Thoracic aorta (tissue), 2 donors: ENCODE data around the gene RNASE13. TPM values are rescaled to one million over a fixed set of nuclear protein-coding genes. Genes with fewer than 3 reads are reported as not detected.

ENCODE experiments used
- ATAC-seq: fragments of 150-250 bp; one replicate; pipeline ENCODE4 v1.8.0; 2017; ENCODE audit warnings: low read depth; ENCODE audit not compliant: insufficient number of reproducible peaks, low FRiP score
- DNase-seq: peaks from one replicate; pipeline ENCODE4 v3.0.0-alpha.2; 2020; ENCODE audit warnings: low spot score
- H3K27ac ChIP-seq, 2 donors: fragments of 200-600 bp; sonication (generic); 1 replicate in 1 of 2; 2 replicates in 1 of 2; pipeline ENCODE4 v1.5.1; 2016; ENCODE audit warnings: mild to moderate bottlenecking in 2 of 2, moderate library complexity in 2 of 2
- H3K27me3 ChIP-seq: fragments of 200-600 bp; sonication (generic); replicated peaks from 2 replicates; pipeline ENCODE4 v1.6.0; 2016; ENCODE audit warnings: mild to moderate bottlenecking; ENCODE audit not compliant: insufficient read depth
- H3K36me3 ChIP-seq: fragments of 200-600 bp; sonication (generic); one replicate; pipeline ENCODE4 v1.5.1; 2016
- H3K4me1 ChIP-seq, 2 donors: fragments of 200-600 bp; sonication (generic); 1 replicate in 1 of 2; 2 replicates in 1 of 2; pipeline versions ENCODE4 v1.5.1 to v1.6.0; 2016; ENCODE audit warnings: low read depth in 2 of 2, mild to moderate bottlenecking in 1 of 2; ENCODE audit not compliant: control insufficient read depth in 1 of 2
- H3K4me3 ChIP-seq: fragments of 200-600 bp; sonication (generic); 2 replicates; pipeline ENCODE4 v1.5.1; 2016; ENCODE audit warnings: mild to moderate bottlenecking
- H3K9me3 ChIP-seq: fragments of 200-600 bp; sonication (generic); 2 replicates; pipeline ENCODE4 v1.5.1; 2016
- total RNA-seq, 2 donors: library from RNA; depleted of rRNA; stranded (reverse); fragments of >200 nt; gene quantifications; one replicate each; pipeline versions ENCODE4 v1.1.0 to v1.2.3, GENCODE V29; 2016
- TF ChIP-seq, protein P1 (sequence below): fragments of 200-600 bp; sonication (generic); IDR thresholded peaks from one replicate; pipeline ENCODE4 v1.5.1; 2019; ENCODE audit warnings: antibody characterized with exemption

RNASE13 gene
- total RNA-seq, 2 donors from 2014 or later = not detected

DNA sequence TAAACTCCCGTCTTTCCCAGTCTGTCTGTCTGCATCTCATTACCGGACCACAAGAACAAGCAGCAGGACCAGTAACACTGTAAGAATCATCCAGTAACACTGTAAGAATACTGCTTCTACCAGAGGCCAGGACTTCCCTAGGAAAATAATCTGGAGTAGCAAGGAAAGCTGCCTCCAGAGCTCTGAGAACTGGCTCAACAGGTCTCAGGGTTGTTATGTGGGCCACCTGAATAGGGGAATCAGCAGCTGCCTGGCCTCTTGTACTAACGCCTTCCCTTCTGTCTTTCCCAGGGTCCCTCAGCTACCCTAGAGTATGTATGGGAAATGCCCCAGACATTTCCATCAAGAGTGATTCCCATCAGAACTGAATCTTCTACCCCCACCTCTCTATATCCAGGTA is 36.5 kb downstream of the RNASE13 start:
- TF ChIP-seq, protein P1, sequence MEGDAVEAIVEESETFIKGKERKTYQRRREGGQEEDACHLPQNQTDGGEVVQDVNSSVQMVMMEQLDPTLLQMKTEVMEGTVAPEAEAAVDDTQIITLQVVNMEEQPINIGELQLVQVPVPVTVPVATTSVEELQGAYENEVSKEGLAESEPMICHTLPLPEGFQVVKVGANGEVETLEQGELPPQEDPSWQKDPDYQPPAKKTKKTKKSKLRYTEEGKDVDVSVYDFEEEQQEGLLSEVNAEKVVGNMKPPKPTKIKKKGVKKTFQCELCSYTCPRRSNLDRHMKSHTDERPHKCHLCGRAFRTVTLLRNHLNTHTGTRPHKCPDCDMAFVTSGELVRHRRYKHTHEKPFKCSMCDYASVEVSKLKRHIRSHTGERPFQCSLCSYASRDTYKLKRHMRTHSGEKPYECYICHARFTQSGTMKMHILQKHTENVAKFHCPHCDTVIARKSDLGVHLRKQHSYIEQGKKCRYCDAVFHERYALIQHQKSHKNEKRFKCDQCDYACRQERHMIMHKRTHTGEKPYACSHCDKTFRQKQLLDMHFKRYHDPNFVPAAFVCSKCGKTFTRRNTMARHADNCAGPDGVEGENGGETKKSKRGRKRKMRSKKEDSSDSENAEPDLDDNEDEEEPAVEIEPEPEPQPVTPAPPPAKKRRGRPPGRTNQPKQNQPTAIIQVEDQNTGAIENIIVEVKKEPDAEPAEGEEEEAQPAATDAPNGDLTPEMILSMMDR = no peak

DNA sequence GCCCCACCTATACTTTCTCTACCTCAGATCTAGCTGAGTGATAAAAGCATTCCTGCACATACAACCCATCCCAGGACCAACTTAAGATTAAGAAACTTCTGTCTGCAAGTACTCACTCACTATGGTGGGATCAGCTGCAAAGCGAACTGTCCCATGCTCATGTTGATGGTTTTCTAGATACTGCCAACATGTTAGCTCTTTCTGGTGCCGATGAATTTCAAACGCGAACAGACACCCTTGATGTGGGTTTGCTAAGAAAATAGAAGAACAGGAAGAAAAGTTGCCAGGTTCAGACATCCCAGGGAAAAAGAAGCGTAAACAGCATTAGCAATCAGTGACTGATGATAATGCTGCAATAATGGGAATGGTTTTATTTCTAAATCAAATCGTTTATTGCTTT is 37.0 kb downstream of the RNASE13 start:
- Histone ChIP-seq H3K27me3 (no peaks in the 10 kb centered on the region), H3K36me3 (peaks cover 32% of the 10 kb centered on the region), H3K9me3 (no peaks in the 10 kb centered on the region), H3K27ac (no peak overlapping the region), H3K4me3 (no peak overlapping the region), H3K4me1 (peaks cover 0 to 6% of the 10 kb centered on the region in 2 donors)
- DNase-seq = no peak
- ATAC-seq = no peak
- TF ChIP-seq, protein P1 = no peak

More for the DNA sequence above, 36.5 kb downstream of the RNASE13 start:
- Histone ChIP-seq H3K4me3 (no peak overlapping the region), H3K4me1 (peaks cover 0 to 6% of the 10 kb centered on the region in 2 donors), H3K27me3 (no peaks in the 10 kb centered on the region), H3K9me3 (no peaks in the 10 kb centered on the region), H3K27ac (no peak overlapping the region), H3K36me3 (peaks cover 26% of the 10 kb centered on the region)
- DNase-seq (no peak), ATAC-seq (no peak)

DNA sequence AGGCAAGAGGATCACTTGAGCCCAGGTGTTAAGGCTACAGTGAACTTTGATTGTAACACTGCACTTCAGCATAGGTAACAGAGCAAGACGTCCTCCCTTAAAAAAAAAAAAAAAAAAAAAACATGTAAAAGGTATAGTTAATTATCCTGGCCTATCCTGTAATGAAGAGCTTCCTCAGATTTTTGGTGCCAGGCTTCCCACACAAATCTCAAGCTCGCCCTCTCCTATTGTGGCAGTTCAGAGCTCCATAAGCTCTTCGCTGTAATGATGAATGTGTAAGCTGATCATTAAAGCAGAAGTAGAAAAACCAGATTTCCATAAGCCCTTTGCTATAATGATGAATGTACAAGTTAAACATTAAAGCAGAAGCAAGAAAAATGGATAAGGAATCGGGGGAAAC is 37.5 kb downstream of the RNASE13 start:
- TF ChIP-seq, protein P1 = no peak
- H3K27me3 ChIP-seq = no peaks in the 10 kb centered on the region
- H3K4me3 ChIP-seq = no peak overlapping the region
- peaks cover 36% of the 10 kb centered on the region for H3K36me3 ChIP-seq
- ATAC-seq (no peak), DNase-seq (no peak)
- H3K9me3 ChIP-seq = no peaks in the 10 kb centered on the region
- H3K4me1 ChIP-seq = peaks cover 0 to 6% of the 10 kb centered on the region in 2 donors
- H3K27ac ChIP-seq = no peak overlapping the region

DNA sequence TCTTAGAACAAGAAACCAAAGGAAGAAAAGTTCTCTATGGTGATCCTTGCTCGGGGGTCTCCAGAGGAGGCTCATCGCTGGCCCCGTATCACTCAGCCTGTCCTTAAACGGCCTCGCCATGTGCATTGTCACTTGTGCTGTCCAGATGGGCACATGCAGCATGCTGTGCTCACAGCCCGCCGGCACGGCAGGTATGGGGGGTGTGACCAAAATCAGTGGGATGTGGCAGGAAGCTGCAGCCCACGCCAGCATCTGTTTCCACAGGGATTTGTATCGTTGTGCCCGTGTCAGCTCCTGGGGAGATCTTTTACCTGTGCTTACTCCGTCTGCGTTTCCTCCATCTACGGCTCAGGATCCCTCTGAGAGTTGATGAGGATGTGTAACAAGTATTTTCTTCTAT is 38.1 kb downstream of the RNASE13 start:
- Histone ChIP-seq H3K4me3 (no peak overlapping the region), H3K27me3 (no peaks in the 10 kb centered on the region), H3K9me3 (no peaks in the 10 kb centered on the region), H3K36me3 (peaks cover 41% of the 10 kb centered on the region), H3K27ac (no peak overlapping the region), H3K4me1 (peaks cover 2 to 11% of the 10 kb centered on the region in 2 donors)
- DNase-seq (no peak), ATAC-seq (no peak)
- TF ChIP-seq, protein P1 = no peak

DNA sequence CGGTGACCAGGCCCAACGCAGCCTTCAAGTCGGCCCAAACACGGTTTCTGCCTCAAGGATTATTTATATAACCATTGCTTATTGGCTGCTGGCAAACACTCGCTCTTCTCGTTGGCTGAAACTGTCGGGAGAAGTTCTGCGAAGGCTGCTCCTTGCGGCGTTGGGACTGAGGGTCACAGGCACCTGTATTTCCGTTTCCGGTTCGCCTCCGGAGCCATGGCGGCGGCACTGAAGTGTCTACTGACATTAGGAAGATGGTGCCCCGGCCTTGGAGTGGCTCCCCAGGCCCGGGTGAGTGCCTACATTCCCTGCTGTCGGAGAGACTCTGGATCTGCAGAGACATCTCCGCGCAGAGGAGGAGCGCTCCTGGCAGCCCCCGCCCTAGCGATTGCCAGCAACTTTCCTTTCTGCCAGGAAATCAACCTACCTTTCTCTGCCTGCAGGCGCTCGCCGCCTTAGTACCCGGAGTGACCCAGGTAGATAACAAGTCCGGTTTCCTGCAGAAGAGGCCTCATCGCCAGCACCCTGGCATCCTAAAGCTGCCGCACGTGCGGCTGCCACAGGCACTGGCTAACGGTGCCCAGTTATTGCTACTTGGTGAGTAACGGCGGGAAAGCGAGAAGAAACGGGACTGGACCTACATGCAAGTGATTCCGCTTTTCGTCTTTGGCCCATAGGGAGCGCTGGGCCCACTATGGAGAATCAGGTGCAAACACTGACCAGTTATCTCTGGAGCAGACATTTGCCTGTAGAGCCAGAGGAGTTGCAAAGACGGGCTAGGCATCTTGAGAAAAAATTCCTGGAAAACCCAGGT is 44.6 kb downstream of the RNASE13 start, which contains the start of gene METTL17:
METTL17 (plus strand) TSS at position 194 of the 814 bp plus-strand sequence; CDS start at position 217, 23 bp downstream.
- TF ChIP-seq, protein P1 = no peak
- Histone ChIP-seq H3K9me3 (no peaks in the 10 kb centered on the region), H3K4me3 (peak within 1 kb of the TSS; percentile 88), H3K27ac (peak within 1 kb of the TSS; percentile 77 to 88), H3K27me3 (no peaks in the 10 kb centered on the region), H3K4me1 (peaks cover 34 to 52% of the 10 kb centered on the region in 2 donors), H3K36me3 (peaks cover 25% of the 10 kb centered on the region)
- peak; percentile 87 for ATAC-seq
- peak; percentile 83 for DNase-seq
